ENCODE results near the gene TMEM164.

The TMEM164 gene

GRCh38 chrX:110173192-110174175, 170.6 kb downstream of the TMEM164 start:
- DNase-seq: no peak

- DNase-seq: no peak
Observed at GRCh38 chrX:110175146-110175545, 172.2 kb downstream of the TMEM164 start.

- DNase-seq: no peak
Observed at GRCh38 chrX:110175696-110176095, 172.8 kb downstream of the TMEM164 start.

- no peak for DNase-seq
Observed at GRCh38 chrX:110178179-110178865, 175.4 kb downstream of the TMEM164 start.

- DNase-seq: no peak
Observed at GRCh38 chrX:110180176-110180927, 177.4 kb downstream of the TMEM164 start.

- no peak for DNase-seq
Observed at GRCh38 chrX:110180928-110181310, 178.0 kb downstream of the TMEM164 start.

GRCh38 chrX:110181459-110182137, 178.7 kb downstream of the TMEM164 start:
- DNase-seq: no peak

GRCh38 chrX:110182362-110182761, 179.4 kb downstream of the TMEM164 start:
- no peak for DNase-seq

GRCh38 chrX:110182865-110183264, 180.0 kb downstream of the TMEM164 start:
- DNase-seq: no peak

GRCh38 chrX:110183314-110183713, 180.4 kb downstream of the TMEM164 start:
- DNase-seq: no peak

- peak; percentile 13 for DNase-seq
Observed at GRCh38 chrX:110188701-110189558, 186.0 kb downstream of the TMEM164 start.

- DNase-seq: no peak
Observed at GRCh38 chrX:110192516-110192915, 189.6 kb downstream of the TMEM164 start.

- DNase-seq: no peak
Observed at GRCh38 chrX:110194977-110195376, 192.1 kb downstream of the TMEM164 start.

- no peak for DNase-seq
Observed at GRCh38 chrX:110201799-110202198, 198.9 kb downstream of the TMEM164 start.

GRCh38 chrX:110204986-110205385, 202.1 kb downstream of the TMEM164 start:
- peak; percentile 33 for DNase-seq

- no peak for DNase-seq
Observed at GRCh38 chrX:110208092-110208491, 205.2 kb downstream of the TMEM164 start.

- no peak for DNase-seq
Observed at GRCh38 chrX:110210417-110211139, 207.7 kb downstream of the TMEM164 start.

GRCh38 chrX:110211340-110211739, 208.4 kb downstream of the TMEM164 start:
- no peak for DNase-seq

GRCh38 chrX:110212299-110212698, 209.4 kb downstream of the TMEM164 start:
- DNase-seq: no peak

- DNase-seq: no peak
Observed at GRCh38 chrX:110213183-110213582, 210.3 kb downstream of the TMEM164 start.

GRCh38 chrX:110214684-110215083, 211.8 kb downstream of the TMEM164 start:
- DNase-seq: no peak
